Adipocyte (in vitro differentiated cells): ENCODE measurements around the gene TRAK1.

Experiments used
- DNase-seq: peaks from one replicate; pipeline ENCODE4 v3.0.0-alpha.2; 2015; ENCODE audit warnings: low read depth
- H3K27me3 ChIP-seq: replicated peaks from 2 replicates; pipeline ENCODE4 v1.7.0; 2013; ENCODE audit warnings: mild to moderate bottlenecking, low read length, moderate library complexity; ENCODE audit not compliant: control insufficient read depth, insufficient read depth
- H3K36me3 ChIP-seq: 2 replicates; pipeline ENCODE4 v1.7.0; 2013; ENCODE audit warnings: low read length, mild to moderate bottlenecking, moderate library complexity; ENCODE audit not compliant: control insufficient read depth, insufficient read depth, severe bottlenecking
- H3K4me1 ChIP-seq: 2 replicates; pipeline ENCODE4 v1.7.0; 2013; ENCODE audit warnings: mild to moderate bottlenecking, low read length, moderate library complexity; ENCODE audit not compliant: control insufficient read depth, insufficient read depth
- H3K4me3 ChIP-seq: 2 replicates; pipeline ENCODE4 v1.7.0; 2013; ENCODE audit warnings: mild to moderate bottlenecking, low read length, moderate library complexity
- H3K9ac ChIP-seq: 2 replicates; pipeline ENCODE4 v1.7.0; 2013; ENCODE audit warnings: mild to moderate bottlenecking, low read length, moderate library complexity
- H3K9me3 ChIP-seq: 2 replicates; pipeline ENCODE4 v1.7.0; 2013; ENCODE audit warnings: mild to moderate bottlenecking, low read length, moderate library complexity; ENCODE audit not compliant: control insufficient read depth

Gene TRAK1

DNA sequence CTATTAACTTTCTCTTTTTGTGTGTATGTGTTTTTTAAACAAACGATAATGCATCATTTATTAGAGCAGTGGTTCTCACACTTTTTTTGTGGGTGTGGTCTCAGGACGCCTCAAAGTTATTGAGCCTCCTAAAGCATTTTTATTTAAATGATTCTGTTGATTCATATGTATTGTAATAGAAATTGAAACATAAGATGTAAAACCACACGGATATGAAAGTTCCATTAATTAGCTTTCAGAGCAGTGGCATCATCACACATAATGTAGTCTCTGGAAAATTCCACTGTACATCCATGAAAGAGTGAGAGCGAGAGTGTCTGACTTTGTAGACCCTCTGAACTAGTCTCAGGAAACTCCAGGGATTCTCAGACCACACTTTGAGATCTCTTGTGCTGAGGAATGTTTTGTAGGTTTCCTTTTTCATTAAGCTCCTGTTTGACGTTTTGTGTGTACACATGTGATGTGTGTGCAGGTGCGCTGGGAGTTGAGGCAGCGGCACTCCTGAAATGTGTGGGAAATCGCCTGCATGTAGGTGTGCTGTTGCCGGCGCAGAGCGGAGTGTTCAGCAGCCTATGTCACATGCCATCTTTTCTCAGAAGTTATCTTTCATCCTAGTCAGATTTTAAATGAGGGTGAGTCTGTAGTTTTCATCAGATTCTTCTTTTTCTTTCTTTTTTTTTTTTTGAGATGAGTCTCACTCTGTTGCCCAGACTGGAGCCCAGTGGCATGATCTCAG, 5.3 kb upstream of the TRAK1 start:
- no peak overlapping the region for H3K9ac ChIP-seq
- H3K36me3 ChIP-seq = peaks cover 26% of the 10 kb centered on the region
- no peaks in the 10 kb centered on the region for H3K9me3 ChIP-seq
- H3K4me1 ChIP-seq = peaks cover 36% of the 10 kb centered on the region
- no peaks in the 10 kb centered on the region for H3K27me3 ChIP-seq
- DNase-seq = no peak
- no peak overlapping the region for H3K4me3 ChIP-seq

DNA sequence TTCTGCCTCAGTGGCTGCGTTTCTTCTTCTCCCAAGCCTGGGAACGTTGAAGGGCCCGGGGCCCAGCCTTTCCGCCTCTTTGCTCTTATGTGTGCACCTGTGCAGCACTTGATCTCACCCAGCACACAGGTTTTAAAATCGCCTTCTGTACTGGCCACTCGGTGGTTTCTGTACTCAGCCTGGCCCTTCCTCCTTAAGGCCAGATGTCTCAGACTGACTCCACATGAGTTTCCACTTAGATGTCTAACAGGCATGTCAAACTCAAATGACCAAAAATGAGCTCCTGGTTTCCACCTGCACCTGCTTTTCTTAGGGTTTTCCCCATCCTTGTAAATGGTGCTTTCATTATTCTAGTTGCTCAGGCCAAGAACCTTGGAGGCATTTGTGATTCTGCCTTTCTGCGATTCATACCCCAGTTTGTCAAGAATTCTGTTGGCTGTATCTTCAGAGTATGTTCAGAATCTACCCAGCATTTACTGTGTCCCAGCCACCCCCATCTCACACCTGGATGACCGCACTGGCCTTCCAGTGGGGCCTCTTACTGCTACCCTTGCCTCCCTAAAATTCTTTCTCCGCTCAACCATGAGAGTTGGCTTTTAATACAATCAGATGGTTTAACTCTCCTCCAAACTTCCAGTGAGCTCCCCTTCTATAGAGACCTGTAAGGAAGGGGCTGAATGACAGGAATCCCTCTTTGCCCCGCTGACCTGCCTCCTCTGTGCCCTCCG, 2.2 kb upstream of the TRAK1 start:
- DNase-seq = no peak
- Histone ChIP-seq H3K4me3 (no peak overlapping the region), H3K9ac (no peak overlapping the region), H3K27me3 (no peaks in the 10 kb centered on the region), H3K9me3 (no peaks in the 10 kb centered on the region), H3K36me3 (peaks cover 26% of the 10 kb centered on the region), H3K4me1 (peaks cover 38% of the 10 kb centered on the region)

DNA sequence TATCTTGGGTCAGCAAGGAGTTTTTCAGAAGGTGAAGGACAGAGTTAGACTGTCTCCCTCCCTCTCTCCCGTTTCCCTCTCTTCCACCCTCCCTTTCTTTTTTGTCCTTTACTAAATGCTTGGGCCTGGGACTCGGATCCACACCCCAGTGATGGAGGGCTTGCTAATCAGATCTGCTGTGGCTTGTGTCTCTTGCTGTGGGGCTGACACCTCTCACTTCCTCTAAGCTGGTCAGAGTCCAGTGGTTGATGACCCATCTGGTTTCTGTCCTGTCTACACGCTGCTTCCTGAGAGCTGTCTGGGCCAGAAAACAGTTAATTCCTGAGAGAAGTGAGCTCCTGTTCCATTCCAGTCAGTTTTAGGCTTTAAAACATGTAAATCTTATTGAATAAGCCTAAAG, 849 bp downstream of the TRAK1 start:
- Histone ChIP-seq H3K4me1 (peaks cover 55% of the 10 kb centered on the region), H3K4me3 (peak overlapping the region; percentile 80), H3K36me3 (peaks cover 33% of the 10 kb centered on the region), H3K9ac (peak overlapping the region; percentile 88), H3K9me3 (no peaks in the 10 kb centered on the region), H3K27me3 (no peaks in the 10 kb centered on the region)
- no peak for DNase-seq

DNA sequence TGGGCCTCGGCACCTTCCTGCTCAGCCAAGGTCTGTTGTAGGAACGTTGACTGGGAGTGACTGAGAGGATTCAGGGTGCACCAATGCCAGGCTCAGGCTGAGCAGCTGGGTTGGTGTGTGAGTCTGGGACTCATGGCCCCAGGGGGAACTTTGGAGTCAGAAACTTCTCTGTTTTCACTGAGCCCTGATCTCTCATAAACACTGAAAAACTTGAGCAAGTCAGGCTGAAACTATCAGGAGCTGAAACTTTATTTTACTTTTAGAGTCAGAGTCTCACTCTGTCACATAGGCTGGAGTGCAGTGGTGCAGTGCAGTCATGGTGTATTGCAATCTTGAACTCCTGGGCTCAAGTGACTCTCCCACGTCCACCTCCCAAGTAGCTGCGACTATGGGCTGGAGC, 3.0 kb downstream of the TRAK1 start:
- Histone ChIP-seq H3K9ac (peak overlapping the region; percentile 24), H3K4me3 (no peak overlapping the region), H3K9me3 (no peaks in the 10 kb centered on the region), H3K4me1 (peaks cover 64% of the 10 kb centered on the region), H3K27me3 (no peaks in the 10 kb centered on the region), H3K36me3 (peaks cover 13% of the 10 kb centered on the region)
- DNase-seq = no peak

DNA sequence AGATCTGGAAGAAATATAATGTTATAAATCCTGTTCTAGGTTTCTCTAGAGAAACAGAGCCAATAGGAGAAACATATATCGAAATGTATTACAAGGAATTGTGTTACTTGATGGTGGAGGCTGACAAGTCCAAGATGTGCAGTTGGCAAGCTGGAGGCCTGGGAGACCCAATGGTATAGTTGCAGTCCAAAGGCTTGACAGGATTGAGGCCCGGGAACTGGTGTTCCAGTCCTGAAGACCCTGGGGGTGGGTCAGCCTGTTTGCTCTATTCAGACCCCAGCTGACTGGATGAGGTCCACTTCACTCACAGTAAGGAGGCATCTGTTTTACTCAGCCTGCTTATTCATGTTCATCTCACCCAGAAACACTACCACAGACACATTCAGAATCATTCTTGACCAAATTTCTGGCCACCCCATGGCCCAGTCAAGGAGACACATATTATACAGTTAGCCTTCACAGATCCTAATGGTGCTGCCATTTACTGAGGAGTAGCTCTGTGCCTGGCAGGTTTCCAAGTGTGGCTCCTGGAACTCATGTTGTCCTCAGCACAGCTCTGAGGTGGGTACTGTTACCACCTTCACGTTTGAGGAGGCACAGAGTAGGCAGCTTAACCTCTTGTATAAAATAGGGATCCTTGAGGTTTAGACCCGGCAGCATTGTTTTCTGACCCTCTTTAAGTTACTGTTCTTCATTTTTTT, 3.7 kb downstream of the TRAK1 start:
- no peak for DNase-seq
- no peaks in the 10 kb centered on the region for H3K27me3 ChIP-seq
- no peaks in the 10 kb centered on the region for H3K9me3 ChIP-seq
- peaks cover 64% of the 10 kb centered on the region for H3K4me1 ChIP-seq
- H3K9ac ChIP-seq = no peak overlapping the region
- peaks cover 11% of the 10 kb centered on the region for H3K36me3 ChIP-seq
- no peak overlapping the region for H3K4me3 ChIP-seq

DNA sequence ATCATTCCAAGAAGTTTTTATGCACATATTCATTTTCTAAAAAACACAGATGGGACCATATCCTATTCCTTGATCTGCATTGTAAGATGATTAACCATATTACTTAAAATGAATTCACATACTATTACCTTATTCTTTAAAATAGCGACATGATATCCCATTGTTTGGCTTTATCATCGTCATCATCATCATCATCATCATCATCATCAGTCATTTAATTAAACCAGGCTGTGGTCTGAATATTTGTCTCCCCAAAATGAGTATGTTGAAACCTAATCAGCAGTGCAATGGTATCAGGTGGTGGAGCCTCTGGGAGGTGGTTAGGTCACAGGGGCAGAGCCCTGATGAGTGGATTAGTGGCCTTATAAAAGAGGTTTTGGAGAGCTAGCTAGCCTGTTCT, 4.4 kb downstream of the TRAK1 start:
- no peaks in the 10 kb centered on the region for H3K9me3 ChIP-seq
- no peaks in the 10 kb centered on the region for H3K27me3 ChIP-seq
- H3K36me3 ChIP-seq = peaks cover 7% of the 10 kb centered on the region
- peaks cover 64% of the 10 kb centered on the region for H3K4me1 ChIP-seq
- H3K4me3 ChIP-seq = no peak overlapping the region
- no peak for DNase-seq
- H3K9ac ChIP-seq = no peak overlapping the region

DNA sequence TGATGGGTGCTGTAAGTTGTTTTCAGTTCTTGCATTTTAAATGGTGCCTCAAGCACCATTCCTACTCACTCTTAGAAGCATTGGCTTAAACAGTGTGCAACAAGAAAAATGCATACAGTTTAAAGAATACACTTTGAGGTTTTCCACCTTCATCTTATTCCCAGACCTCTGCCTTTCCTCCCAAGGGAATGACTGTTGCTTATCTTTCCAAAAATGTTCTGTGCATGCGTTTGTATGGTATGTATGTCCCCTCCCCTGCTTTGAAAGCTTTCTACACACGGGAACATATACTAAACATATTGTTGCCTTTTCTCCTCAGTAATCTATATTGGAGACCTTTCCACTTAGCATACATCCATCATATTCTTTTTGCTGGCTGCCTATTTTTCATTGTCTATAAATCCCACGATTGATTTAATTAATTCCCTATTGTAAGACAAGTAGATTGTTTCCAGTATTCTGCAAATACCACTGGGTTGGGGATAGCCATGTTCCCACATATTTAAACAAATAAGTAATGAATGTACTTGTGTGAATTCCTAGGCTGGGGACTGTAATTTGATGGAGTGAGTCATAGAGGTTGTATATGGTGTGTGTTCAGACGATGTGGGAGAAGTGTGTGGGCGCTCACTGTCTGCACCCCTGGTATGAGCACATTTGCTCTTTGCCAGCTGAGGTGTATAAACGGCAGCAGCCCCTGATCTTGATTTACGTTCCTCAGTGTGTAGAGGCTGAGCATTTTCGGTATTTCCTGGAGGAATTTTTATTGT, 5.8 kb downstream of the TRAK1 start:
- no peaks in the 10 kb centered on the region for H3K9me3 ChIP-seq
- no peak overlapping the region for H3K4me3 ChIP-seq
- no peak overlapping the region for H3K9ac ChIP-seq
- peaks cover 7% of the 10 kb centered on the region for H3K36me3 ChIP-seq
- H3K27me3 ChIP-seq = no peaks in the 10 kb centered on the region
- peak; percentile 64 for DNase-seq
- H3K4me1 ChIP-seq = peaks cover 63% of the 10 kb centered on the region

DNA sequence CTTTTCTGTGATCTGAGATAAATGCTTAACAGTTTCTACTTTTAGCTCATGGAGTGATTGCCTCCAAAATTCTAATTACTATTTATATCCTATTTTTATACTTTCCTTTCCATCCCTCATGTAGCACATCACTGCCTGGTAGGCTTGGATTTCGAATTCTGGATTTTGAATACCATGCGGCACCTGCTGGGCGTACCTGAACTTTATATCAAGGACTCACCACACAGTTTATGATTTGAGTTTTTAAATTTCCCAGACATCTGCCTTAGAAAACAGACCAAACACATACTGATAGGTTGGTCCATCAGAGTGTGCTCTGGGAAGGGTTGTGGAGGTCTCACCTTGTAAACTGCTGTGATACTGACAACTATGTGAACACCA, 6.4 kb downstream of the TRAK1 start:
- Histone ChIP-seq H3K27me3 (no peaks in the 10 kb centered on the region), H3K4me3 (no peak overlapping the region), H3K36me3 (peaks cover 7% of the 10 kb centered on the region), H3K9me3 (no peaks in the 10 kb centered on the region), H3K9ac (no peak overlapping the region), H3K4me1 (peaks cover 63% of the 10 kb centered on the region)
- DNase-seq = no peak

DNA sequence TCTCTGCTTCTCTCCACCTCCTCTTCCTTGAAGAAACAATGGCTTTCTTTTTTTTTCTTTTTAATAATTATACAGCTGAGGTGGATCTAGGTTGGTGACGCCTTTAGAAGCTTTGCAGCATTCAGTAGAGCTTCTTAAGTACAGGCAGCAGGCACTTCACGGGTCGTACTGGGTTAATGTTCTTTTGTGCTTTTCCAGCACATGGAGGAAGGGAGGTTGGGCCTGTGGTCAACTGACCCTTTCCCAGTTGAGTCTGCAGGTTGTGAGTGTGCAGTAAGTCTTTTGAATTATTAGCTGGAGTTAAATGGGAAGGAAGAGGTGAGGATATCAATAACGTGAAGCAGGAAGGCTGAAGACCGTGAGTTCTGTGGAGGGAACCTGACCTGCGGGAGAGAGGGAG, 7.0 kb downstream of the TRAK1 start:
- H3K36me3 ChIP-seq = peaks cover 7% of the 10 kb centered on the region
- H3K9ac ChIP-seq = no peak overlapping the region
- H3K4me3 ChIP-seq = no peak overlapping the region
- H3K9me3 ChIP-seq = no peaks in the 10 kb centered on the region
- H3K27me3 ChIP-seq = no peaks in the 10 kb centered on the region
- peaks cover 63% of the 10 kb centered on the region for H3K4me1 ChIP-seq
- no peak for DNase-seq

DNA sequence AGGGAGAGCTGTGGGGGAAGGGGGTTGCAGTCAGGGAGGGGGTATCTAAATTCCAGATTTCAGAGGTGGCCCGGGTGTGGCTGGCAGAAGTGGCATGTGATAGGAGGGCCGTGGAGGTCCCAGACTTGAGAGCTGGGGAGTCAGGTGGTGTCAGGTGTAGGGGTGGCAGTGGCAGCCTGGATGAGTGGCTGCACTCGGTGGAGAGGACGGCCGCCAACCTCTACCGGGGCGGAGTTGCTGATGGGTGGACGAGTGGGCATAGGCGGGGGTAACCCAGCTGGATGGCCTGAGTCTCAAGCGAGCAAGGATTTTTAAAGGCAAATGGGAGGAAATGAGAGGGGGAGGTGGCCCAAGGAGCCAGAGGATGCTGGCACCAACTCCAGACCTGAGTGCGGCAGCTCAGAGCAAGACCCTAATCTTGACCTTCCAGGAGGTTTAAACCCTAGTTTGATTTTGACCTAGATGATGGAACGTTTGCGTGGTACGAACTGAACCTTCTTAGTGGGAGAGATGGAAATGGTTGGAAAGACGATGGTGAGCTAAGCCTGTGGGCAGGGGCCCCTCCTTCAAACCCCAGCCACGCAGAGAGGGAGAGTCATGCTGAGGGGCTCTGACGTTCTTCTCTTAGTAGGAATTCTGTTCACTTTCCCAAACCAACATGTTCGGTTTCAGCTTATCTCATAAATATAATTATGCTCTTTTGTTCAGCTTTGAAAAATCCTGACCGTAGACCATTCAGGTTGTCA, 8.0 kb downstream of the TRAK1 start:
- Histone ChIP-seq H3K4me3 (no peak overlapping the region), H3K4me1 (peaks cover 57% of the 10 kb centered on the region), H3K9ac (peak overlapping the region; percentile 28), H3K27me3 (no peaks in the 10 kb centered on the region), H3K36me3 (peaks cover 11% of the 10 kb centered on the region), H3K9me3 (no peaks in the 10 kb centered on the region)
- no peak for DNase-seq
